ENCODE measurements around the gene MCU.

DNA sequence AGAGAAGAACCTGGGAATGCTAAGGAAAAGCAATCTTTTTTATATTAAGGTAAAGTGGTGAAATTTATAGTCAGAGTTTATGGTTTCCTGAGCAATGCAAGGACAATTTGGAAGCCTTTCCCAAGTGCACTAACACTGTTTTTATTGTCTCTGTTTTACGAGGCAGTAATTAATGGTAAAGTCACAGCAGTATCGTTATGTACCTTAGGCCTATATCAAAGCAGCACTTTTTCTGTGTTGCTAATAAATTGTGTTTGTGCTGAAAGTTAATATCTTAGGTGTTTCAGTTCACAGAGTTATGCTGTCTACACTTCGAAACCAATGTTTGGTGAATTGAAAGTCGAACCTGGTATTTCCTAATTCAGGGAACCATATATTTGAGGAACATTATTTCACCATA, 220.8 kb downstream of the MCU start:
- TF ChIP-seq EZH2phosphoT487 (IDR thresholded peaks at IDR 0.05; ENCODE audit: borderline replicate concordance, low read depth, low read length): no peak
- TF ChIP-seq, protein P1, sequence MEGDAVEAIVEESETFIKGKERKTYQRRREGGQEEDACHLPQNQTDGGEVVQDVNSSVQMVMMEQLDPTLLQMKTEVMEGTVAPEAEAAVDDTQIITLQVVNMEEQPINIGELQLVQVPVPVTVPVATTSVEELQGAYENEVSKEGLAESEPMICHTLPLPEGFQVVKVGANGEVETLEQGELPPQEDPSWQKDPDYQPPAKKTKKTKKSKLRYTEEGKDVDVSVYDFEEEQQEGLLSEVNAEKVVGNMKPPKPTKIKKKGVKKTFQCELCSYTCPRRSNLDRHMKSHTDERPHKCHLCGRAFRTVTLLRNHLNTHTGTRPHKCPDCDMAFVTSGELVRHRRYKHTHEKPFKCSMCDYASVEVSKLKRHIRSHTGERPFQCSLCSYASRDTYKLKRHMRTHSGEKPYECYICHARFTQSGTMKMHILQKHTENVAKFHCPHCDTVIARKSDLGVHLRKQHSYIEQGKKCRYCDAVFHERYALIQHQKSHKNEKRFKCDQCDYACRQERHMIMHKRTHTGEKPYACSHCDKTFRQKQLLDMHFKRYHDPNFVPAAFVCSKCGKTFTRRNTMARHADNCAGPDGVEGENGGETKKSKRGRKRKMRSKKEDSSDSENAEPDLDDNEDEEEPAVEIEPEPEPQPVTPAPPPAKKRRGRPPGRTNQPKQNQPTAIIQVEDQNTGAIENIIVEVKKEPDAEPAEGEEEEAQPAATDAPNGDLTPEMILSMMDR (conservative IDR thresholded peaks at IDR 0.05; ENCODE audit: low read length): no peak
